H9 (cell line): Measurements from ENCODE around the gene CLCN6. TPM values are rescaled to one million over a fixed set of nuclear protein-coding genes. Genes with fewer than 3 reads are reported as not detected.

Experiments used
- DNase-seq: peaks from one replicate; pipeline ENCODE4 v3.0.0-alpha.2; 2017
- H2AFZ ChIP-seq: one replicate; pipeline ENCODE4 v1.6.1; 2013; ENCODE audit warnings: mild to moderate bottlenecking, low read length, control low read depth, moderate library complexity
- H2AK5ac ChIP-seq: 2 replicates; pipeline ENCODE4 v1.6.1; 2013; ENCODE audit warnings: low read length, control low read depth, mixed read lengths; ENCODE audit not compliant: insufficient read length
- H2BK120ac ChIP-seq: one replicate; pipeline ENCODE4 v1.6.1; 2013; ENCODE audit warnings: low read depth, mild to moderate bottlenecking, low read length, control low read depth, inconsistent platforms; ENCODE audit not compliant: poor library complexity, severe bottlenecking
- H2BK12ac ChIP-seq: 2 replicates; pipeline ENCODE4 v1.6.1; 2013; ENCODE audit warnings: low read length, control low read depth, mixed read lengths, low read depth; ENCODE audit not compliant: insufficient read length
- H2BK15ac ChIP-seq: 2 replicates; pipeline ENCODE4 v1.6.1; 2013; ENCODE audit warnings: low read depth, low read length, control low read depth
- H2BK20ac ChIP-seq: one replicate; pipeline ENCODE4 v1.6.1; 2013; ENCODE audit warnings: low read depth, mild to moderate bottlenecking, low read length, control low read depth, inconsistent platforms; ENCODE audit not compliant: poor library complexity, severe bottlenecking
- H2BK5ac ChIP-seq: 2 replicates; pipeline ENCODE4 v1.6.1; 2013; ENCODE audit warnings: low read length, control low read depth, mixed read lengths; ENCODE audit not compliant: insufficient read length
- H3K14ac ChIP-seq: 2 replicates; pipeline ENCODE4 v1.6.1; 2013; ENCODE audit warnings: low read length, control low read depth; ENCODE audit not compliant: insufficient read depth
- H3K18ac ChIP-seq: 2 replicates; pipeline ENCODE4 v1.6.1; 2013; ENCODE audit warnings: low read depth, mild to moderate bottlenecking, mixed read lengths, low read length, control low read depth; ENCODE audit not compliant: insufficient read length
- H3K23ac ChIP-seq: 2 replicates; pipeline ENCODE4 v1.6.1; 2013; ENCODE audit warnings: low read length, control low read depth, mixed read lengths, low read depth; ENCODE audit not compliant: insufficient read length
- H3K23me2 ChIP-seq: 2 replicates; pipeline ENCODE4 v1.6.1; 2013; ENCODE audit warnings: low read depth, mild to moderate bottlenecking, mixed read lengths, low read length, control low read depth; ENCODE audit not compliant: insufficient read length, poor library complexity, severe bottlenecking
- H3K27ac ChIP-seq: 2 replicates; pipeline ENCODE4 v1.5.1; 2013; ENCODE audit warnings: low read length, control low read depth, mixed read lengths, low read depth; ENCODE audit not compliant: insufficient read length
- H3K27me3 ChIP-seq: 2 replicates; pipeline ENCODE4 v1.6.1; 2013; ENCODE audit warnings: low read length, control low read depth, inconsistent platforms; ENCODE audit not compliant: insufficient read depth
- H3K4ac ChIP-seq: 2 replicates; pipeline ENCODE4 v1.6.1; 2013; ENCODE audit warnings: low read depth, mild to moderate bottlenecking, control low read depth, inconsistent platforms, low read length, moderate library complexity
- H3K4me1 ChIP-seq: 2 replicates; pipeline ENCODE4 v1.6.1; 2013; ENCODE audit warnings: low read length, control low read depth, inconsistent platforms; ENCODE audit not compliant: insufficient read depth
- H3K4me2 ChIP-seq: 2 replicates; pipeline ENCODE4 v1.6.1; 2013; ENCODE audit warnings: low read length, control low read depth, mixed read lengths; ENCODE audit not compliant: insufficient read length, insufficient read depth
- H3K56ac ChIP-seq: 2 replicates; pipeline ENCODE4 v1.6.1; 2013; ENCODE audit warnings: low read depth, mild to moderate bottlenecking, mixed read lengths, low read length, control low read depth; ENCODE audit not compliant: insufficient read length
- H3K79me1 ChIP-seq: 2 replicates; pipeline ENCODE4 v1.6.1; 2013; ENCODE audit warnings: low read depth, mild to moderate bottlenecking, moderate library complexity, low read length, control low read depth, inconsistent platforms; ENCODE audit not compliant: insufficient read depth, poor library complexity, severe bottlenecking
- H3K79me2 ChIP-seq: 2 replicates; pipeline ENCODE4 v1.6.1; 2013; ENCODE audit warnings: low read length, control low read depth, inconsistent platforms; ENCODE audit not compliant: insufficient read depth
- H3K9ac ChIP-seq: 2 replicates; pipeline ENCODE4 v1.6.1; 2013; ENCODE audit warnings: low read length, control low read depth, mixed read lengths; ENCODE audit not compliant: insufficient read length; ENCODE audit errors: extremely low read depth
- H3K9me3 ChIP-seq: one replicate; pipeline ENCODE4 v1.6.1; 2013; ENCODE audit warnings: low read depth, low read length, inconsistent platforms; ENCODE audit not compliant: control insufficient read depth
- H3T11ph ChIP-seq: one replicate; pipeline ENCODE4 v1.6.1; 2013; ENCODE audit warnings: mild to moderate bottlenecking, low read length, control low read depth, inconsistent platforms
- H4K20me1 ChIP-seq: one replicate; pipeline ENCODE4 v1.6.1; 2013; ENCODE audit not compliant: control insufficient read depth, insufficient read length, insufficient read depth
- H4K5ac ChIP-seq: 2 replicates; pipeline ENCODE4 v1.6.1; 2013; ENCODE audit warnings: low read depth, mild to moderate bottlenecking, mixed read lengths, low read length, control low read depth; ENCODE audit not compliant: insufficient read length
- H4K8ac ChIP-seq: replicated peaks from 2 replicates; pipeline ENCODE4 v1.6.1; 2013; ENCODE audit warnings: low read length, control low read depth, mixed read lengths, low read depth; ENCODE audit not compliant: insufficient read length
- H4K91ac ChIP-seq: 2 replicates; pipeline ENCODE4 v1.6.1; 2013; ENCODE audit warnings: low read depth, mild to moderate bottlenecking, moderate library complexity, mixed read lengths, low read length, control low read depth; ENCODE audit not compliant: insufficient read length
- H3K27ac Mint-ChIP-seq, 3 experiments: 2 replicates in 2 of 3; 3 replicates in 1 of 3; pipeline ENCODE4 v1.8.0; 2020 to 2021; ENCODE audit warnings: mixed read lengths in 3 of 3, mild to moderate bottlenecking in 1 of 3, moderate library complexity in 1 of 3
- H3K27me3 Mint-ChIP-seq: 2 replicates; pipeline ENCODE4 v1.8.0; 2021; ENCODE audit warnings: low read depth, mild to moderate bottlenecking, moderate library complexity, mixed read lengths
- H3K36me3 Mint-ChIP-seq, 3 experiments: 2 replicates in 2 of 3; 3 replicates in 1 of 3; pipeline ENCODE4 v1.8.0; 2020 to 2021; ENCODE audit warnings: low read depth in 3 of 3, mixed read lengths in 3 of 3; ENCODE audit not compliant: insufficient read depth in 1 of 3
- H3K4me1 Mint-ChIP-seq, 2 experiments: 2 replicates each; pipeline ENCODE4 v1.8.0; 2020; ENCODE audit warnings: mixed read lengths in 2 of 2
- H3K4me3 Mint-ChIP-seq, 2 experiments: 2 replicates in 1 of 2; 3 replicates in 1 of 2; pipeline ENCODE4 v1.8.0; 2020 to 2021; ENCODE audit warnings: mild to moderate bottlenecking in 2 of 2, mixed read lengths in 2 of 2, moderate library complexity in 1 of 2
- H3K9me3 Mint-ChIP-seq, 2 experiments: 2 replicates in 1 of 2; 3 replicates in 1 of 2; pipeline ENCODE4 v1.8.0; 2020; ENCODE audit warnings: mild to moderate bottlenecking in 2 of 2, mixed read lengths in 2 of 2, moderate library complexity in 1 of 2
- WGBS: extraction: QIAGEN DNeasy Blood & Tissue Kit; methylation state at CpG from one replicate; pipeline ENCODE4 v1.1.7; 2013; ENCODE audit warnings: missing lambda C conversion rate, low lambda C conversion rate, mixed read lengths; ENCODE audit not compliant: insufficient read length; ENCODE audit errors: extremely low coverage; 5-methylcytosine and 5-hydroxymethylcytosine counted together
- total RNA-seq: library from RNA; stranded (reverse); gene quantifications from 2 replicates; pipeline ENCODE4 v1.2.1, GENCODE V29; 2021
- TF ChIP-seq, protein P1 (sequence below): fragments of 200-600 bp; sonication (generic); conservative IDR thresholded peaks from 3 replicates; pipeline ENCODE4 v1.8.0; 2021; ENCODE audit warnings: antibody characterized with exemption, mild to moderate bottlenecking

Gene CLCN6
- total RNA-seq, 1 experiment from 2014 or later: 20.5 TPM

DNA sequence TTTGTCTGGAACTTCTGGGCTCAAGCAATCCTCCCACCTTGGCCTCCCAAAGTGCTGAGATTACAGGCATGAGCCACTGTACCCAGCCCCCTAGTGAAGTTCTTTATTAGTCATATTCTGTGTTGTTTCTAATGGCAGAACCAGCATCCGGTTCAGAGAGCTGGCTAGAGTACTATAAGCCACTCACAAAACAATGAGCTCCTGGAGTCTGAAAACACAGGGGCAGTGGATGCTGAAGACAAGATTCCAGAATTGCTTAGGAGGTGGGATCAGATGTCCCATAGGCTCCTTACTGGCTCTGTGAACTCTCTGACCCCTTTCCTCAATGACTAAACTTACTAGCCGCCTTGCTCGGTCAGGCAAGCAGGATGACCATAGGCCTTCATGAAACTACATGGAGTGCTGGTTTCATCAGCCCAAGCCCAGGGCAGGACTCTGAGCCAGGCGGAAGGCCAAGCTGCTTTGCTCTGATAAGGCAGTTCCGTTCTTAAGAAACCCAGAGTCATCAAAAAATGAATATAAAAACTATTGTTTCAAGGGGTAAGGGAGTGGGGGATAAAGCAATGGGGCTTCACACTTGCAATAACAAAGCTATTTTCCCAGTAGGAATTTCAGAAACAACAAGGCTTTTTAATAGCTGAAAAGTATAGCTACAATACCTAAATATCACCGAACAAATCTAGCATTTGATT is 8.3 kb upstream of the CLCN6 start:
- peaks cover 7 to 10% of the 10 kb centered on the region in 2 experiments for H3K4me1 Mint-ChIP-seq
- H2AFZ ChIP-seq: no peak overlapping the region
- H2AK5ac ChIP-seq: no peak overlapping the region
- no peak overlapping the region for H2BK12ac ChIP-seq
- no peak overlapping the region for H3K23ac ChIP-seq
- no peaks in the 10 kb centered on the region for H3K4me1 ChIP-seq
- no peak overlapping the region for H2BK20ac ChIP-seq
- TF ChIP-seq, protein P1, sequence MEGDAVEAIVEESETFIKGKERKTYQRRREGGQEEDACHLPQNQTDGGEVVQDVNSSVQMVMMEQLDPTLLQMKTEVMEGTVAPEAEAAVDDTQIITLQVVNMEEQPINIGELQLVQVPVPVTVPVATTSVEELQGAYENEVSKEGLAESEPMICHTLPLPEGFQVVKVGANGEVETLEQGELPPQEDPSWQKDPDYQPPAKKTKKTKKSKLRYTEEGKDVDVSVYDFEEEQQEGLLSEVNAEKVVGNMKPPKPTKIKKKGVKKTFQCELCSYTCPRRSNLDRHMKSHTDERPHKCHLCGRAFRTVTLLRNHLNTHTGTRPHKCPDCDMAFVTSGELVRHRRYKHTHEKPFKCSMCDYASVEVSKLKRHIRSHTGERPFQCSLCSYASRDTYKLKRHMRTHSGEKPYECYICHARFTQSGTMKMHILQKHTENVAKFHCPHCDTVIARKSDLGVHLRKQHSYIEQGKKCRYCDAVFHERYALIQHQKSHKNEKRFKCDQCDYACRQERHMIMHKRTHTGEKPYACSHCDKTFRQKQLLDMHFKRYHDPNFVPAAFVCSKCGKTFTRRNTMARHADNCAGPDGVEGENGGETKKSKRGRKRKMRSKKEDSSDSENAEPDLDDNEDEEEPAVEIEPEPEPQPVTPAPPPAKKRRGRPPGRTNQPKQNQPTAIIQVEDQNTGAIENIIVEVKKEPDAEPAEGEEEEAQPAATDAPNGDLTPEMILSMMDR: no peak
- no peaks in the 10 kb centered on the region for H3K79me1 ChIP-seq
- H3K4ac ChIP-seq: no peak overlapping the region
- H3K27ac Mint-ChIP-seq: no peak overlapping the region
- no peak overlapping the region for H3K14ac ChIP-seq
- no peak overlapping the region for H3K4me2 ChIP-seq
- no peaks in the 10 kb centered on the region for H3K23me2 ChIP-seq
- H4K91ac ChIP-seq: no peak overlapping the region
- no peak overlapping the region for H2BK5ac ChIP-seq
- no peaks in the 10 kb centered on the region for H3K27me3 ChIP-seq
- no peaks in the 10 kb centered on the region for H3K9me3 Mint-ChIP-seq
- no peak overlapping the region for H4K8ac ChIP-seq
- no peaks in the 10 kb centered on the region for H4K20me1 ChIP-seq
- H3K9ac ChIP-seq: no peak overlapping the region
- H3T11ph ChIP-seq: no peak overlapping the region
- H3K27ac ChIP-seq: no peak overlapping the region
- no peaks in the 10 kb centered on the region for H3K27me3 Mint-ChIP-seq
- no peaks in the 10 kb centered on the region for H3K79me2 ChIP-seq
- H3K9me3 ChIP-seq: no peaks in the 10 kb centered on the region
- H2BK120ac ChIP-seq: no peak overlapping the region
- WGBS: no CpG with 5 or more reads among the region's 6 CpGs
- no peak for DNase-seq
- peaks cover 22 to 48% (median 41%) of the 10 kb centered on the region in 3 experiments; a peak in 6 of 7 replicates for H3K36me3 Mint-ChIP-seq
- H3K4me3 Mint-ChIP-seq: no peak overlapping the region
- H2BK15ac ChIP-seq: no peak overlapping the region
- no peak overlapping the region for H3K56ac ChIP-seq
- H4K5ac ChIP-seq: no peak overlapping the region
- H3K18ac ChIP-seq: no peak overlapping the region
